GM04504 (cell line): Measurements from ENCODE around the gene SPANXC.
A peak's percentile ranks its signal among the peaks of the same experiment; 100 is the strongest.
"Not testable (repeated sequence)": the region's sequence is repeated elsewhere in the genome, so short reads cannot be mapped to it uniquely, and the experiment has no call there.

Experiments used
- DNase-seq: peaks from one replicate; pipeline ENCODE4 v3.0.0-alpha.2; 2012; ENCODE audit warnings: low read depth

SPANXC gene, protein sequence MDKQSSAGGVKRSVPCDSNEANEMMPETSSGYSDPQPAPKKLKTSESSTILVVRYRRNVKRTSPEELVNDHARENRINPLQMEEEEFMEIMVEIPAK

DNA sequence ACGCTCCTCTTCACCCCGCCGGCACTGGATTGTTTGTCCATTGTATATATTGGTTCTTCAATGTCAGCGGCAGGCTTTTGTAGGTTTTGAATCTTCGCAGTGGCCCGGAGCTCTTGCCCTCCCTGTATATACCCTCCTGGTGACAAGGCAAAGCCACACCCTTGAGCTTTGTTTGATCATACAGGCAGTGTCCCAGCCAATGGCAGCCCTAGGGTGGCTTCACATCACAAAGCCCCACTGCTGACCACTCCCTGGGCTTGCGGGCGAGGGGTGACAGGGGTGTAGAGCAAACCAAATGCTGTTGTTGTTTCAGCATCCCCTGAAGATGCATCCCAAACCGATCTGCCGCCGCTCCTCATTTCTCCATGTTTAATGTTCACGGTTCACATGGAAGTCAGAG, at the start of gene SPANXC:
SPANXC (minus strand) TSS at position 101 of the 400 bp plus-strand sequence; CDS start at position 41, 60 bp downstream.
- not testable (repeated sequence) for DNase-seq

DNA sequence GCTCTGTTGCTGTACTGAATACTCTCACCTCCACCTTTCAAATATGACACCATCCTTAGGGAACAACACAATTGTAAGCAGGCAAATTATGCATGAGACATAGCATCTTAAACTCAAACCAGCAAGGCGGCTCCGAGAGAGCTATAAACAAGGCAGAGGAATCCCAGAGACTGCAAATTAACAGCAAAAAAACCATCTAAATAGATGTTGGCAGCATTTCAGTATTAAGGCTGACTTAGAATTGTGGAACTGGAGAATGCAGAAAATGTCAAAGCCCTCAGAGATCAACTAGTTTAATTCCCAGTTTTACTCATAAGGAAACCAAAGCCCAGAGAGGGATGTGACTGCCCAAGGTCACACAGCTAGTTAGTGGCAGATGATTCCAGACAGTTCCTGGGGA, 37.2 kb upstream of the SPANXC start:
- peak; percentile 17 for DNase-seq

DNA sequence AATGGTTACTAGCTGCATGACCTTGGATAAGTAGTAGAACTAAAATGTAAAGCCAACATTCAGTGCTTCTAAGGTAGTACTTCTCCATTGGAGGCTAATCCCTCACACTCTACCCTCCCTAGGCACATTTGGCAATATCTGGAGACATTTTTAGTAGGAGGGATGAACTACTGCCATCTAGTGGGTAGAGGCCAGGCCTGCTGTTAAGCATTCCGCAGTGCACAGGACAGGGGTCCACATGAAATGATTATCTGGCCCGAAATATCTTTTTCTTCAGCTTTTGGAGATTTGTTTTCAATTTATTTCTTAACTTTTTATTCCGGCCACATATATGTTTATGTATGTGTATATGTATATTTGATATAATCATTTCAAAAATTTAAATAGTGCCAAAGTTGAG, 36.0 kb upstream of the SPANXC start:
- DNase-seq, result no peak

DNA sequence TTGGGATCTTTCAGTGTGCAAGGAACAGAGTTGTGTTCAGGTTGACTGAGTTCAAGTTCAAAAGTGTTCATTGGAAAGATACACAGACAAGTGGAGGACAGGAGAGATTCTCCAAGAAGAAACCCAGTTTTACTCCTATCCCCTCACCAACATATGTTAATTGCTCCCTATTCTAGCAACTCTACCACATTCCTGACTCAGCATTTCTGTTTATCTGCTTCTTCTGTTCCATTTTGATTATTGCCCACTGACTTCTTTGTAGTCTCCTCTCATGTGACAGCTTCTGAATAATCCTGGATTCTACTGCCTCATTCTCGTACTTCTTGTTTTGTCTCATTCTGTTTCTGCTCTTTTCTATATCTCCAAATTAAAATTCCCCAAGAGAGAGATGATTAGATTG, 15.8 kb upstream of the SPANXC start:
- DNase-seq, result no peak

DNA sequence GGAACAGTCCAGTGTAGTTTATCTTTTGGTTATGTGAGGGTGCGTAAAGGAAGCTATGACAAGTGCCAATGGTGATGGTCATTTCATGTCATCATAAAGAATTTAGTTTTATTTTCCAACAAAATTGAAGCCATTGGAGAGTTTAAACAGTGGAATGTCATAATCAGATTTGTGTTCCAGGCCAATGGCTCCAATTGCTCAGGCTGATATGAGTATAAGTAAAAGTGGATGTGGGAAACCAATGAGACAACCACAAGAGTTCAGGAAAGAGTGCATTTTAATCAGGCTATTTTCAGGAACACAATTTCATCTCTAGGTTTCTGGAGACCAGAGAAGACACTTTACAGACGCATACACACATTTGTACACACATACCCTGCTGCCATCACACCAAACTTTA, 20.7 kb downstream of the SPANXC start:
- no peak for DNase-seq

DNA sequence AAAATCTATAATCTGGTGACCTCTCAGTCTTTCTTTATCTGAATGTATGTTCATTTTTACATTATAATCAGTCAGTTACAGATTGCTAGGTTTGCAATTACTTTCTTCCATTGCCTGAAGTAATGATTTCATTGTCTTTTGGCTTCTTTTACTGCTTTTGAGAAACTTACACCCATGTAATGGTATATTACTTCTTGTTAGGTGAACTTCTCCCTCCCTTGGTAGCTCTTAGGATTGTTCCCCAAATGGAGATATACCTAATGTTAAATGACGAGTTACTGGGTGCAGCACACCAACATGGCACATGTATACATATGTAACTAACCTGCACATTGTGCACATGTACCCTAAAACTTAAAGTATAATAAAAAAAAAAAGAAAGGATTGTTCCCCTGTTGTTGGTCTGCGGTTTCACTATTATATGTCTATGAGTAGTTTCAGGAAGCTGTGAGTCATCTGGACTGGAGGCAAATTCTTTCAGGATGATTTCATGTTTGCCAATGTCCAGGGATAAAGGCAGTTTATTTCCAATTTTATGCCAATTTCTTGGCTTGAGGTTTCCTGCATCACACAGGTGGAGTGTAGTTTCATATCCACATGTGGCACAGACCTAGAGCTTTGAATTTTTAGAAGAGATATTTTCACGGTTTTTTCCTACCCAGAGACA, 21.8 kb downstream of the SPANXC start:
- peak; percentile 33 for DNase-seq

DNA sequence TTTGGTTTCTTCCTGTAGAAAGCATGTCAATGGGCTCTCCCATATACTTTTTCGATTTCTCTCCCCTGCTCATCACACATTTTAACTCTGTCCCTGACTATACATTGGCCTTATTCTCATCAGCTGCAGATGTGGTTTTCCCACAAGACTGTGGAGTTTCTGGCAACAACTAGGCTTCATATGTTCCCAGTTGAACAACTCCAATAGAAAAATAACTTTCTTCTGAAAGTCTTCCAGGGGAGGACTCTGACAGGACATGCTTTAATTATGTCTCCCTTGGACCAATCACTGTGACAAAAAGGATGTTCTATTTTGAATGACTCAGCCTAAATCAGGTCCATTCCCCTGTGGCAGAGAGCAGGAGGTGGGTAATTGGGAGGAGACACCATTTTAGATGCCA, 28.1 kb downstream of the SPANXC start:
- peak; percentile 4 for DNase-seq

DNA sequence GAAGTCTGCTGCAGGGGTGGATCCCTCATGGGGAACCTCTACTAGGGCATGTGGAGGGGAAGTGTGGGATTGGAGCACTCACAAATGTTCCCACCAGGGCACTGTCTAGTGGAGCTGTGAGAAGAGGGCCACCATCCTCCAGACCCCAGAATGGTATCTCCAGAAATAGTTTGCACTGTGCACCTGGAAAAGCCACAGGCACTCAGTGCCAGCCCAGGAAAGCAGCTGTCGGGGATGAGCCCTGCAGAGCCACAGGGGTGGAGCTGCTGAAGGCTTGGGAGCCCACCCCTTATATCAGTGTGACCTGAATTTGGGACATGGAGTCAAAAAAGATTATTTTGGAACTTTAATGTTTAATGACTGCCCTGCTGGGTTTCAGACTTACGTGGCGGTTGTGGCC, 40.4 kb downstream of the SPANXC start:
- no peak for DNase-seq
